T-helper 1 cell treated with Interleukin-12 subunit alpha and Interleukin-12 subunit beta and Interleukin-4 antibody, amounts not matched to agents 30 μg/mL and 1 μg/mL, for 36 hours (primary cell): Measurements from ENCODE around the gene ATXN10.
A peak's percentile ranks its signal among the peaks of the same experiment; 100 is the strongest.
"Not testable (repeated sequence)": the region's sequence is repeated elsewhere in the genome, so short reads cannot be mapped to it uniquely, and the experiment has no call there.

Source experiments
- H3K27ac Mint-ChIP-seq: one replicate; pipeline ENCODE4 v1.8.0; 2021; ENCODE audit warnings: mild to moderate bottlenecking, mixed read lengths
- H3K27me3 Mint-ChIP-seq: one replicate; pipeline ENCODE4 v1.8.0; 2021; ENCODE audit warnings: low read depth, mixed read lengths
- H3K36me3 Mint-ChIP-seq: one replicate; pipeline ENCODE4 v1.8.0; 2021; ENCODE audit warnings: low read depth, mixed read lengths
- H3K4me1 Mint-ChIP-seq: one replicate; pipeline ENCODE4 v1.8.0; 2021; ENCODE audit warnings: low read depth, mixed read lengths
- H3K4me3 Mint-ChIP-seq: one replicate; pipeline ENCODE4 v1.8.0; 2021; ENCODE audit warnings: mild to moderate bottlenecking, moderate library complexity, mixed read lengths
- H3K9me3 Mint-ChIP-seq: one replicate; pipeline ENCODE4 v1.8.0; 2021; ENCODE audit warnings: mixed read lengths

ATXN10 gene

DNA sequence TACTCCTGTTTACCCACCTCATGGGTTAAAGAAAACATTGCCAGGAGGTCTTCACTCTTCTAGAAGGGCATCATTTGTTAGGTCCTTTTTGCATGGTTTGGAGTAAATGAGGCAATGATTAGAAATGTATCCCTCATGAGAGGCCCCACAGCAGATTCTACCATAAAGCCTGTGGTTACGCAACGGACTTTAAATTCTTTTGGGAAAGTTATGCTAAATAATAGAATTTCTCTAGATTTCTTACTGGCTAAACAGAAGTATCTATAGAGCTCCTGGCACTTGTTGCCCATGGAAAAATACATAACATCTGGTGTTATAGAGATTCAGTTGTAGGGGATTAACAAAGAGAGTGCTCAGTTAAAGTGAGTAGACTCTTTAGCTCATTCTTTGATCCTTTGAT is 15.1 kb upstream of the ATXN10 start:
- no peaks in the 10 kb centered on the region for H3K36me3 Mint-ChIP-seq
- no peaks in the 10 kb centered on the region for H3K4me1 Mint-ChIP-seq
- H3K27me3 Mint-ChIP-seq, result peaks cover 27% of the 10 kb centered on the region
- no peak overlapping the region for H3K27ac Mint-ChIP-seq
- H3K4me3 Mint-ChIP-seq, result no peak overlapping the region
- no peaks in the 10 kb centered on the region for H3K9me3 Mint-ChIP-seq

GRCh38 chr22:45657701-45658100 is 13.9 kb upstream of the ATXN10 start:
- Mint-ChIP-seq H3K4me1 (no peaks in the 10 kb centered on the region), H3K27ac (no peak overlapping the region), H3K9me3 (no peaks in the 10 kb centered on the region), H3K4me3 (no peak overlapping the region), H3K36me3 (no peaks in the 10 kb centered on the region), H3K27me3 (peaks cover 37% of the 10 kb centered on the region)

- H3K4me1 Mint-ChIP-seq, result no peaks in the 10 kb centered on the region
- peaks cover 56% of the 10 kb centered on the region for H3K27me3 Mint-ChIP-seq
- H3K27ac Mint-ChIP-seq, result no peak overlapping the region
These were observed 7.4 kb upstream of the ATXN10 start for GRCh38 chr22:45664136-45664646.

GRCh38 chr22:45667486-45667885 is 4.1 kb upstream of the ATXN10 start:
- Mint-ChIP-seq H3K4me3 (no peak overlapping the region), H3K9me3 (no peaks in the 10 kb centered on the region), H3K27ac (no peak overlapping the region), H3K27me3 (peaks cover 43% of the 10 kb centered on the region), H3K36me3 (no peaks in the 10 kb centered on the region), H3K4me1 (peaks cover 1% of the 10 kb centered on the region)

More at GRCh38 chr22:45664136-45664646, 7.4 kb upstream of the ATXN10 start:
- H3K36me3 Mint-ChIP-seq, result no peaks in the 10 kb centered on the region
- no peaks in the 10 kb centered on the region for H3K9me3 Mint-ChIP-seq
- no peak overlapping the region for H3K4me3 Mint-ChIP-seq

GRCh38 chr22:45670363-45670762 is 1.3 kb upstream of the ATXN10 start:
- Mint-ChIP-seq H3K27me3 (peaks cover 20% of the 10 kb centered on the region), H3K4me1 (peaks cover 22% of the 10 kb centered on the region)
- not testable (repeated sequence) for H3K9me3 Mint-ChIP-seq, H3K4me3 Mint-ChIP-seq, H3K36me3 Mint-ChIP-seq, H3K27ac Mint-ChIP-seq

GRCh38 chr22:45670981-45671782 is 452 bp upstream of the ATXN10 start:
- no peaks in the 10 kb centered on the region for H3K9me3 Mint-ChIP-seq
- peaks cover 12% of the 10 kb centered on the region for H3K27me3 Mint-ChIP-seq
- H3K36me3 Mint-ChIP-seq, result no peaks in the 10 kb centered on the region
- H3K4me1 Mint-ChIP-seq, result peaks cover 23% of the 10 kb centered on the region
- H3K27ac Mint-ChIP-seq, result peak overlapping the region; percentile 58
- peak overlapping the region; percentile 91 for H3K4me3 Mint-ChIP-seq

GRCh38 chr22:45672564-45673481 is 1.2 kb downstream of the ATXN10 start:
- Mint-ChIP-seq H3K4me1 (peaks cover 23% of the 10 kb centered on the region), H3K27ac (peak overlapping the region; percentile 74), H3K27me3 (no peaks in the 10 kb centered on the region), H3K4me3 (peak overlapping the region; percentile 90), H3K36me3 (no peaks in the 10 kb centered on the region), H3K9me3 (no peaks in the 10 kb centered on the region)

DNA sequence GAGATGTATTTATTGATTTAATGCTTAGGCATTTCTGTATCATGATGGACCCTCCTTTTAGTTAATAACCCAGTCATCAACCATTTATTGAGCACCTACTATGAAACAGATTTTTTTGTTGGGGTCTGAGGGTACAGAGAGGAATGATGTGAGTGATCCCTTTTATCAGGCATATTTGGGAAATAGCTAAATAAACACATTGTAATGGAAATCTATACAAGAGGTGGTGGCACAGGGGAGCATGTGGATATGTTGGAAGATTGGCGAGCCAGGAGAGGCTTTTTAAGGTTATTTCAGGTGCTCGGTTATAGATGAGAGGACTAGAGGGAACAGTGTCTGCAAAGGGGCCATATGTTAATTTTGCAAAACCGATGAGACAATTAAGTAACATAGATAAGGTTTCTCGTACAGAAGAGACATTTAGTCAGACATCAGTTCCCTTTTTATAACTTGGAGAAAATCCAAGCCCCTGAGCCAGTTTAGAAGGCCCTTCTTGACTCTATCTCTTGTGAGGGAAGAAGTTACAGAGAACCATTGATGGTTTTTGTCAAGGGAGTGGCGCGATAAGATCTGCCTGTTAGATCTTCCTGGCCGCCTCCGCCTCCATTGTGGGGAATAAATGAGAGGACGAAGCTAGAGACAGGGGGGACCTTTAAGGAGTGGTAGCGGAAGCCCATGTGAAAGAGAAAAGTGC is 2.0 kb downstream of the ATXN10 start:
- Mint-ChIP-seq H3K9me3 (no peaks in the 10 kb centered on the region), H3K36me3 (no peaks in the 10 kb centered on the region), H3K4me1 (peaks cover 23% of the 10 kb centered on the region), H3K27ac (no peak overlapping the region), H3K27me3 (no peaks in the 10 kb centered on the region), H3K4me3 (peak overlapping the region; percentile 90)

- Mint-ChIP-seq H3K4me1 (peaks cover 23% of the 10 kb centered on the region), H3K36me3 (no peaks in the 10 kb centered on the region), H3K9me3 (no peaks in the 10 kb centered on the region), H3K4me3 (no peak overlapping the region), H3K27me3 (no peaks in the 10 kb centered on the region), H3K27ac (no peak overlapping the region)
These were observed 4.4 kb downstream of the ATXN10 start for GRCh38 chr22:45676024-45676423.

- H3K27me3 Mint-ChIP-seq, result no peaks in the 10 kb centered on the region
- H3K4me1 Mint-ChIP-seq, result peaks cover 23% of the 10 kb centered on the region
- no peaks in the 10 kb centered on the region for H3K9me3 Mint-ChIP-seq
- no peak overlapping the region for H3K27ac Mint-ChIP-seq
- no peaks in the 10 kb centered on the region for H3K36me3 Mint-ChIP-seq
- H3K4me3 Mint-ChIP-seq, result no peak overlapping the region
These were observed 5.4 kb downstream of the ATXN10 start for GRCh38 chr22:45677063-45677462.

DNA sequence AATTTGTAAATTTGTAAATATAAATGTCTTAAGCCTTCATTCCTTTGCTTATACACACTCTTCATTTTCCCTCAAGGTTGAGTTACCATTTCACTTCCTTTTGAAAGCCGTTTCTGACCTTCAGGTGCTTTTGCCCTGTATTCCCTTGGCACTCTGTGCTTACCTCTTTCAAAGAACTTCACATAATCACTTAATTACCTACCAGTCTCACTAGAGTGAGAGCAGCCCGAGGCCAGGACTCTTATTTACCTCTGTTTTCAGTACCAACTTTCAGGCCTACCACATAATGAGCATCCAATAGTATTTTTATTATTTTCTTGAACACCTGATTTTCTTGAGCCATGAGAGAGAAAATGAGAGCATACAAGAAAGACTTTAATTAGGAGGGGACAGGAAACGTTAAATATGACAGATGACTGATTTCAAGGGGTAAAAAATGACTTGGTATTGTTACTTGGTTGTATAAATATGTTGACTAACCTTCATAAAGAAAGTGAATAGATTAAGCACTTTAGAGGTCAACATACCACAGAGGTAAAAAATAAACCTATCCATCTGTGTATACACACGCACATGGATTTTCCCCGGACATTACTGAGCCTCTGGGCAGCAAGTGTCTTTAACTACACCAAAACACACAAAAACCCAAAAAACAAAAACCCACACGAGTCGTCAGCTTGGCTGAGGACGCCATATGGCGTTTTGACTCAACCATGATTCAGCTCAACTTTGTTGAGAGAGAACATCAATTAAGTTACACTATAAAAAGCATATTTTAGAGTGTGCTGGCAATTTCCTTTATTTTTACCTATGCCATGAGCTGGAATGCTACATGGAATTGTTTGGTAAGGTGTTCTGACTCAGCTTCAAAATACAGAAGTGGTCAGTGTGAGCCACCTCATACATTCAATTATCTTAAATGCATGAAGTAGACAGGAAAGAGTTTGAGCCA is 7.6 kb downstream of the ATXN10 start:
- H3K4me3 Mint-ChIP-seq, result no peak overlapping the region
- H3K4me1 Mint-ChIP-seq, result peaks cover 6% of the 10 kb centered on the region
- H3K36me3 Mint-ChIP-seq, result no peaks in the 10 kb centered on the region
- no peaks in the 10 kb centered on the region for H3K27me3 Mint-ChIP-seq
- no peaks in the 10 kb centered on the region for H3K9me3 Mint-ChIP-seq
- H3K27ac Mint-ChIP-seq, result no peak overlapping the region

GRCh38 chr22:45680932-45681700 is 9.5 kb downstream of the ATXN10 start:
- Mint-ChIP-seq H3K27ac (no peak overlapping the region), H3K36me3 (no peaks in the 10 kb centered on the region), H3K9me3 (no peaks in the 10 kb centered on the region), H3K4me3 (no peak overlapping the region), H3K27me3 (no peaks in the 10 kb centered on the region), H3K4me1 (no peaks in the 10 kb centered on the region)

GRCh38 chr22:45682064-45682463 is 10.4 kb downstream of the ATXN10 start:
- H3K27me3 Mint-ChIP-seq, result no peaks in the 10 kb centered on the region
- no peaks in the 10 kb centered on the region for H3K9me3 Mint-ChIP-seq
- H3K36me3 Mint-ChIP-seq, result no peaks in the 10 kb centered on the region
- H3K4me3 Mint-ChIP-seq, result no peak overlapping the region
- H3K4me1 Mint-ChIP-seq, result no peaks in the 10 kb centered on the region
- H3K27ac Mint-ChIP-seq, result no peak overlapping the region
